IMR-90 (cell line): ENCODE measurements around the gene ATG7.

Experiments used
- CEBPB ChIP-seq: IDR thresholded peaks from 2 replicates; pipeline ENCODE4 v1.6.1; 2012; ENCODE audit warnings: low read depth, low read length, improper control_type of control experiment
- CHD1 ChIP-seq: IDR thresholded peaks from 2 replicates; pipeline ENCODE4 v1.6.1; 2012; ENCODE audit warnings: low read depth, low read length, improper control_type of control experiment
- CTCF ChIP-seq: conservative IDR thresholded peaks from 2 replicates; pipeline ENCODE4 v1.5.1; 2012; ENCODE audit warnings: mild to moderate bottlenecking, low read depth, low read length, improper control_type of control experiment
- ELK1 ChIP-seq: fragments of 150-350 bp; IDR thresholded peaks from 2 replicates; pipeline ENCODE4 v1.6.1; 2016; ENCODE audit warnings: low read depth, mild to moderate bottlenecking, low read length, moderate library complexity, borderline replicate concordance
- FOS ChIP-seq: fragments of 150-350 bp; IDR thresholded peaks from 2 replicates; pipeline ENCODE4 v1.6.1; 2016; ENCODE audit warnings: low read depth, low read length
- POLR2A ChIP-seq: IDR thresholded peaks from 2 replicates; pipeline ENCODE4 v1.6.1; 2012; ENCODE audit warnings: mild to moderate bottlenecking, low read depth, low read length
- RAD21 ChIP-seq: IDR thresholded peaks from 2 replicates; pipeline ENCODE4 v1.6.1; 2012; ENCODE audit warnings: low read length, improper control_type of control experiment
- RFX5 ChIP-seq: IDR thresholded peaks from 2 replicates; pipeline ENCODE4 v1.8.0; 2012; ENCODE audit warnings: low read depth, mild to moderate bottlenecking, low read length, moderate library complexity
- USF2 ChIP-seq: fragments of 150-350 bp; IDR thresholded peaks from 2 replicates; pipeline ENCODE4 v1.6.1; 2017; ENCODE audit warnings: mild to moderate bottlenecking, antibody characterized with exemption, low read length, low read depth

- TF ChIP-seq CTCF (no peak), POLR2A (no peak), CEBPB (no peak), RAD21 (no peak), USF2 (no peak), CHD1 (no peak), FOS (no peak), ELK1 (no peak), RFX5 (no peak)
Measured at GRCh38 chr3:11534793-11535101, 262.6 kb downstream of the ATG7 start.
